ENCODE data around the gene DUSP5.

DNA sequence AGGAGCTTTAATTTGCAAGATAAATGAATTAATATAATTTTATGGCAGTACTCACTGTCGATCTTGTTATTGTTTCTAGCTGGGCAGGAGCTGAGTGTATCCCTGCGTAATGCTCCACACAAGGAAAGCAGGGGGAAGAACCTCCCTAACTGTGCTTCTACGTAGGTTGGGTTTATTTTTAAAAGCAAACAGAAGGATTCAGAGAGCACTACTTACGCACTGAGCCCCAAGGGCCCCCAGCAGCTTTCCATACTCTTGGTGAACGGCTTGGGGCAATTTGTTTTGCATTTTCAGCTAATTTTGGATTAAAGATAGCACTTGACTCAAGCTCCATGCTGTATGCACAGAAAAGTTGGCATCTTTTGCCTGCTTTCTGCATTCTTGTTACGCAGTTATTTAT lies 9.6 kb downstream of the DUSP5 start:
- TF ChIP-seq POLR2A (IDR thresholded peaks at IDR 0.05; ENCODE audit: low read length) (no peak), GATA1 (IDR thresholded peaks at IDR 0.05; ENCODE audit: low read depth, low read length) (no peak)
